GM12878 (cell line): Measurements from ENCODE around the gene TOX2.

Experiments
- JUND ChIP-seq: IDR thresholded peaks from 2 replicates; pipeline ENCODE4 v1.6.1; 2012; ENCODE audit warnings: low read depth, mild to moderate bottlenecking, low read length, improper control_type of control experiment, moderate library complexity
- ZSCAN29 ChIP-seq: fragments of 450-650 bp; IDR thresholded peaks from 2 replicates; pipeline ENCODE4 v1.6.1; 2017; ENCODE audit warnings: mild to moderate bottlenecking, moderate library complexity
- TF ChIP-seq, protein P1 (sequence below), 3 experiments: IDR thresholded peaks in 2 of 3; conservative IDR thresholded peaks in 1 of 3; 2 replicates each; pipeline ENCODE4 v1.5.1; 2011; ENCODE audit warnings: low read depth in 3 of 3, low read length in 3 of 3, mild to moderate bottlenecking in 3 of 3, control low read depth in 2 of 3, moderate library complexity in 2 of 3, inconsistent platforms in 1 of 3, mixed read lengths in 1 of 3; ENCODE audit not compliant: control insufficient read depth in 2 of 3, insufficient read depth in 1 of 3; ENCODE audit errors: extremely low read depth in 1 of 3
- TF ChIP-seq, protein P2 (sequence below): fragments of 450-650 bp; IDR thresholded peaks from 2 replicates; pipeline ENCODE4 v1.6.1; 2017; ENCODE audit warnings: borderline replicate concordance

DNA sequence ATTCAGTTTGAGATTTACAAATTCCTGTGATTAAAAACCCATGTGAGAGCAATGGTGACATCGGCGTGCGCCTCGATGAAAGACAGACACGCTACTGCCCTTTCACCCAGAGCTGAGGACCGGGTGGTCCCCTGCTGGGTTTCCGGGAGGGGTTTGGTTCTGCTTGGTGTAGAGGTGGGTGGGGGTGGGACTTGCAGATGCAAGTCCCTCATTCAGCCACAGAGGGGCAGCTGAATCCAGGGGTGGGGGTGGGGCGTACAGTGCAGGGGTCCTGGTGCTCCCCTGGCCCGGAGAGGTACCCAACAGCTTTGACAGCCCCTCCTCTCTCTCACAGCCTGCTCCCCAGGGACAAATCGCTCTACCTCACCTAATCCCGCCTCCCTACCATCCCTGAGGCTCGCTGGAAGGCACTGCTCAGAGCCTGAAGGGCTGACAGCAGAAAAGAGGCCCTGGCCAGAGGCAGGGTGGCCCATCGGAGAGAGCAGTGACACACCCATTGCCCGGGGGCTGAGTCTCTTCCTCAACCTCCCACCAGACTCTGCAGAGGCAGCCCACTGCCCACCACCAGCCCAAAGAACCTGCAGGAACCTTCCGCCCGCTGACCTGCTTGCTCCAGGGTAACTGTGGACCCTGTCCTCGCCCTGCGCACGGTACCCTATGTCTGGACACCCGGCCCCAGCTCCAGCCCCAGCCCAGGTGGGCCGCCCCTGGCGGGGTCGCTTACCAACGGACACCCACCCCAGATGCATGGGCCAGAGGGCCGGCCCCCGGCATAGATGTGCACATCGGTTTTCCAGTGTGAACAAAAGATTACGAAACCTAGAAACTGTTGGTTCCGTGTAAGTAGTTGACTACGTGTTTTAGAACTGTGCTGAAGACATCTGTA, 153.9 kb downstream of the TOX2 start:
- no peak for TF ChIP-seq ZSCAN29
- TF ChIP-seq, protein P1, sequence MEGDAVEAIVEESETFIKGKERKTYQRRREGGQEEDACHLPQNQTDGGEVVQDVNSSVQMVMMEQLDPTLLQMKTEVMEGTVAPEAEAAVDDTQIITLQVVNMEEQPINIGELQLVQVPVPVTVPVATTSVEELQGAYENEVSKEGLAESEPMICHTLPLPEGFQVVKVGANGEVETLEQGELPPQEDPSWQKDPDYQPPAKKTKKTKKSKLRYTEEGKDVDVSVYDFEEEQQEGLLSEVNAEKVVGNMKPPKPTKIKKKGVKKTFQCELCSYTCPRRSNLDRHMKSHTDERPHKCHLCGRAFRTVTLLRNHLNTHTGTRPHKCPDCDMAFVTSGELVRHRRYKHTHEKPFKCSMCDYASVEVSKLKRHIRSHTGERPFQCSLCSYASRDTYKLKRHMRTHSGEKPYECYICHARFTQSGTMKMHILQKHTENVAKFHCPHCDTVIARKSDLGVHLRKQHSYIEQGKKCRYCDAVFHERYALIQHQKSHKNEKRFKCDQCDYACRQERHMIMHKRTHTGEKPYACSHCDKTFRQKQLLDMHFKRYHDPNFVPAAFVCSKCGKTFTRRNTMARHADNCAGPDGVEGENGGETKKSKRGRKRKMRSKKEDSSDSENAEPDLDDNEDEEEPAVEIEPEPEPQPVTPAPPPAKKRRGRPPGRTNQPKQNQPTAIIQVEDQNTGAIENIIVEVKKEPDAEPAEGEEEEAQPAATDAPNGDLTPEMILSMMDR (IDR thresholded peaks at IDR 0.05 in 2 of 3, conservative IDR thresholded peaks at IDR 0.05 in 1 of 3; ENCODE audit: control insufficient read depth in 2 of 3, extremely low read depth in 1 of 3, insufficient read depth in 1 of 3, low read depth in 3 of 3, low read length in 3 of 3): no peak
- TF ChIP-seq, protein P2, sequence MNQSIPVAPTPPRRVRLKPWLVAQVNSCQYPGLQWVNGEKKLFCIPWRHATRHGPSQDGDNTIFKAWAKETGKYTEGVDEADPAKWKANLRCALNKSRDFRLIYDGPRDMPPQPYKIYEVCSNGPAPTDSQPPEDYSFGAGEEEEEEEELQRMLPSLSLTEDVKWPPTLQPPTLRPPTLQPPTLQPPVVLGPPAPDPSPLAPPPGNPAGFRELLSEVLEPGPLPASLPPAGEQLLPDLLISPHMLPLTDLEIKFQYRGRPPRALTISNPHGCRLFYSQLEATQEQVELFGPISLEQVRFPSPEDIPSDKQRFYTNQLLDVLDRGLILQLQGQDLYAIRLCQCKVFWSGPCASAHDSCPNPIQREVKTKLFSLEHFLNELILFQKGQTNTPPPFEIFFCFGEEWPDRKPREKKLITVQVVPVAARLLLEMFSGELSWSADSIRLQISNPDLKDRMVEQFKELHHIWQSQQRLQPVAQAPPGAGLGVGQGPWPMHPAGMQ: no peak
- no peak for TF ChIP-seq JUND
